Measurements from ENCODE around the gene STEAP2.

DNA sequence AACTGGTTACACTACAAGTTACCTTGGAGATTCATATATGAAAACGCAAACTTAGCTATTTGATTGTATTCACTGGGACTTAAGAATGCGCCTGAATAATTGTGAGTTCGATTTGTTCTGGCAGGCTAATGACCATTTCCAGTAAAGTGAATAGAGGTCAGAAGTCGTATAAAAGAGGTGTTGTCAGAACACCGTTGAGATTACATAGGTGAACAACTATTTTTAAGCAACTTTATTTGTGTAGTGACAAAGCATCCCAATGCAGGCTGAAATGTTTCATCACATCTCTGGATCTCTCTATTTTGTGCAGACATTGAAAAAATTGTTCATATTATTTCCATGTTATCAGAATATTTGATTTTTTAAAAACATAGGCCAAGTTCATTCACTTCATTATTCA, 48.0 kb upstream of the STEAP2 start:
- TF ChIP-seq, protein P1, sequence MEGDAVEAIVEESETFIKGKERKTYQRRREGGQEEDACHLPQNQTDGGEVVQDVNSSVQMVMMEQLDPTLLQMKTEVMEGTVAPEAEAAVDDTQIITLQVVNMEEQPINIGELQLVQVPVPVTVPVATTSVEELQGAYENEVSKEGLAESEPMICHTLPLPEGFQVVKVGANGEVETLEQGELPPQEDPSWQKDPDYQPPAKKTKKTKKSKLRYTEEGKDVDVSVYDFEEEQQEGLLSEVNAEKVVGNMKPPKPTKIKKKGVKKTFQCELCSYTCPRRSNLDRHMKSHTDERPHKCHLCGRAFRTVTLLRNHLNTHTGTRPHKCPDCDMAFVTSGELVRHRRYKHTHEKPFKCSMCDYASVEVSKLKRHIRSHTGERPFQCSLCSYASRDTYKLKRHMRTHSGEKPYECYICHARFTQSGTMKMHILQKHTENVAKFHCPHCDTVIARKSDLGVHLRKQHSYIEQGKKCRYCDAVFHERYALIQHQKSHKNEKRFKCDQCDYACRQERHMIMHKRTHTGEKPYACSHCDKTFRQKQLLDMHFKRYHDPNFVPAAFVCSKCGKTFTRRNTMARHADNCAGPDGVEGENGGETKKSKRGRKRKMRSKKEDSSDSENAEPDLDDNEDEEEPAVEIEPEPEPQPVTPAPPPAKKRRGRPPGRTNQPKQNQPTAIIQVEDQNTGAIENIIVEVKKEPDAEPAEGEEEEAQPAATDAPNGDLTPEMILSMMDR (IDR thresholded peaks at IDR 0.05; ENCODE audit: insufficient read depth, low read length, poor library complexity, severe bottlenecking), result no peak
- TF ChIP-seq EZH2phosphoT487 (conservative IDR thresholded peaks at IDR 0.05; ENCODE audit: low read length), result no peak

All from SU-DHL-6 (cell line).